GM10847 (cell line): ENCODE data around the gene SRI.

Experiments
- POLR2A ChIP-seq: IDR thresholded peaks from 2 replicates; pipeline ENCODE4 v1.6.1; 2011; ENCODE audit not compliant: insufficient read length; ENCODE audit errors: extremely low read depth

SRI gene

DNA sequence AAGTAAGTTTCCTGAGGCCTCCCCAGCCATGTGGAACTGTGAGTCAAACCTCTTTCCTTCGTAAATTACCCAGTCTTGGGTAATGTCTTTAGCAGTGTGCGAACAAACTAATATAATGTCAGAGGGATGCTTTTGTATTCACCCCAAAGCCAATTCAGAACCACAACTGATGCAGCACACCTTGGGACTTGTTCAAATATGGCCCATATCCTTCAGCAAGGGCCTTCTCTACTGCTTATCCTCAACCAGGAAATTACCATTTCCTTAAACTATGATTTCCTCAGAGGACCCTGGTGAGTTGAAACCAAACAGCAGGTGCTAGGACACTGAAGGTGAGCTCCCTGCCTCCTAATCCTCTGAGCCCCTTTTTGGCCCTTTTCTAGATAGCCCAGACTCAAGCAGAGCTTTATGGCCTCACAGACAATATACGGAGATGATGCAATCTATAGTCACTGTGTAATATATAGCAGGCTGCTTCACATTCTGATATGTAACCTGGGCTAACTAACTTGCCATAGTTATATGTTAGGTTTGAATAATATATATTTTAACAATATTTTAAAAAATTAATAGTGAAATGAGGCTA is 15.2 kb downstream of the SRI start:
- no peak for TF ChIP-seq POLR2A

DNA sequence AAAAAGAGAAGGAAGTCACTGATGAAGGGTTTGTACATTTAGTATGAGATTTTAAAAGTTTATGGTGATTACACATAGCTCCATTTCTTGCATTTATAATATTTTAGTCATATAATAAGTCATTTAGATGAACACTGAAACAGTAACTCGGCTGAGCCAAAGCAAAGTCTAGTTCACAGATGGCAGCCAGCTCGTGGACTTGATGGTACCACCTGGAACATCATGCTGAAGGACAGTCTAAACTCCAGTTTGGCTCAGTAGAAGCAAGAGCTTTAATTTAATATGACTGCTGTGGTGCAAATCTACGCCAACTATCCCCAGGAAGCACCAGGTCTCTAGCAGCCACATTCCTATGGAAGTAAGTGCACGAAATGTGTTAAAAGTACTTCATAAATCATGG is 16.4 kb downstream of the SRI start:
- TF ChIP-seq POLR2A: no peak

DNA sequence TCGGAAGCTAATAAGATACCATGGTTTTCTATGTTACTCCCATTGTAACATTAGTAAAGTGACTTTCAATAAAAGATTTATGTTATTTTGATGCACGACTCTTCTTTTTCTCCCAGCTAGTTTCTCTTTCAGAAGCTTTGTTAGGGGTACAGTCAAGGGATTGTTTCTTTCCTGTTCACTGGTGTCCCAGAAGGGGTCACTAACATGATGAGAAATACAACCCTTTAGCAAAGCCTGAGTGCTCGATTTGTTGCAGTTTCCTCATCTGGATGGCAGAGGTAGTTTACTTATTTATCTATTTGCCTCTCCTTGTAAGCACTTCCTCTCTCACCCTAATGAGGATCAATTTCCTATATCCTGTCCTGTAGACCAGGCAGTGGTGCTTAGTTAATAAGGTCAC is 17.0 kb downstream of the SRI start:
- TF ChIP-seq POLR2A: no peak

DNA sequence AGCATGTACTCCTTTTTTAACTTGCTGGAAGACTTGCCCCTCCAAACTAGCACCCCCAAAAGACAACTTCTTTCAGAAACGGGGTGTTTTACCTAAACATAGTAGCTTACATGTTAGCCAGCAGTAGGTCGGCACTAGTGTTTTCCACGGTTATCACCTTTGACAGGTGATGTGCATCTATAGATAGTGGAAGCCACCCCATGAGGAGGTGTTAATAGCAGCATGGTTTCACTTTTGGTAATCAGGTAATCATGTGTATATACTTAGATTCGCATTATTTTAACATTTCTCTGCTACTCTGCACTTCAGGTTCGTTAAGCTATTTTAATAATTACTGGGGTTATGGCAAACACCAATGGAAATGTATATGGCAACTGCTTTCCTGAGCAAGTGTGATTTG is 17.6 kb downstream of the SRI start:
- no peak for TF ChIP-seq POLR2A

DNA sequence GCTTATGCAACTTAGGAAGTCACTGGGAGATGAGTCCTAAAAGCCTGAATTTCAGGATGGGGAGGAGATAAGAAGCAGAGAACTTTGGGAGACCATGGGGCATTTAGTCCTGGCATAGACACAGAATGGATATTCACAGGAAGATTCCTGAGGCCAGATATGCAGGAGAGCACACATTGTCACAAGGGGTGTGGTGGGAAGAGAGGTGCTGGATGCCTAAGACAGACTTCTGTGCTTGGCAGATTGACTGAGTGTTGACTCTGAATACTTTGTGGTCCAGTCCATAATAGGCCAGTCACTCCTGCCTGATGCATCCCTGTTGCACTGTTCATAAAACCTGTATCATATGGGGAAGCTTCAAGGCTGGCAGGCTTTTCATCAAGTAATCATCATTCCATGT is 18.5 kb downstream of the SRI start:
- TF ChIP-seq POLR2A: no peak

DNA sequence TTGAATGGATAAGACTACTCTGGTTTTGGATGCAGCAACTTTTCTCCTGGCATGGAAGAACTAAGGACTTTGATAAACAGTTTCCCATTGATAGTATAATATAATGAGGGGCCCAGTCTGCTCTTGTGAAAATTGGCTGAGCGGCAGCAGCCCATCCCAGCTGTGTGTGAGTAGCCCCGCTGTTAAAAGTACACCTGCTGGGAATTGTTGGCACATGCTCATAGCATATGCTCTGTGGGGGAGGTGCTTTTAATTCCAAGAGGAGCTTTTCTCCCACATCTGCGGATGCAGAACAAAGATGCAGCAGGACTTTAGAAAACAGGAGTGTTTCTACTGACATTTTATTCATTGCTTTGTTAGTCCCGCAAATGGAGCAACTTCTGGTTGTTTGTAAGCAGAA is 19.0 kb downstream of the SRI start:
- TF ChIP-seq POLR2A: no peak

DNA sequence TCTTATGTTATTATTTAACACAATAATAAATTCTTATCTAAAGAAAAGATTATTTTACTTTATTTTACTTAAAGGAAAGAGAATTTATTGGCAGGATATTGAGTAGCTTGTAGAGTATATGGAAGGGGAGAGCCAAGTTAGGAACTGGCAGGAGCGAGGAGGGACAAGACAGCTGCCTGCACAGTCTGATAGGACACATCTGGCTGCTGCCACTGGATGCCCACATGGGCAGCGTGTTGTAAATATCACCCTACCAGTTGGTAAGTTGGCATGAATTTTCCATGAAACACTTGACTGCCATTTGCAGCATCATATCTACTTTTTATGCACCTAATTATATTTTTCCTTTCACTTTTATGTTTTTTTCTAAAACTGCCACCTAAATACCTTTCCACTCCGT is 19.6 kb downstream of the SRI start:
- TF ChIP-seq POLR2A: no peak

DNA sequence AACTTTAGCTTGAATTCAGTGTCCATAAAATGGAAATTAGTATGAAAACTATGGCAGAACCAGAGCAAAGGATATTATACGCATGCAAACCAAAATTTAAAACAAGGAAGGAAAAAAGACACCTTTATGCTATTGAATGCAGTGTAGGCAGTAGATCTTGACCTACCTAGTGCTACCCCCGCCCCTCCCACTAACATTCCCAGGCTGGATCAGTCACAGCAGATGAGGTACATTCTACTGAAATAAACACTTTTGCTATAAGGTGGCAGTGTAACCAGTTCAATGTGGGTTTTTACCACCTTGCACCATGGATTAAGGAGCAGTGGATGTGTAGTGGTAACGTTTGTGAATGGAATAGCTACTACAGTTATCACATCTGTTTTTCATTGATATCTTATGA is 27.9 kb downstream of the SRI start:
- no peak for TF ChIP-seq POLR2A

DNA sequence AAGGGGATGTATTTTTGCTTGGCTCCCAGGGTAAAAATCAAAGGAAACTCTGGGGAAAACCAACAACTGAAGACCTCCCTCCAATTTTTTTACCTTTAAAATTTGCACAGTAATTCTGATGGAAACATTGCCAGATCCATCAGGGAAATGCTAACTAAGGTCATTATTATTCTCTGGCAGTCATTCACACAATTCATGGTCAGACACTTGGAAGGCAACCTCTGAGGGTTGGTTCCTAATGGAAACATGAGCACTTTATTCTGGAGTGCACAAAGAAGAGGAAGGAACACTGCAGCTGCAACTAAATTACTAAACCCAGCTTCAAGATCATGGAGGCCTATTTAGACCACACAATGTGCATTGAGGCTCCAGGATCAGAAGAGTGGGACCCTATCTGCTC is 34.2 kb downstream of the SRI start:
- no peak for TF ChIP-seq POLR2A

DNA sequence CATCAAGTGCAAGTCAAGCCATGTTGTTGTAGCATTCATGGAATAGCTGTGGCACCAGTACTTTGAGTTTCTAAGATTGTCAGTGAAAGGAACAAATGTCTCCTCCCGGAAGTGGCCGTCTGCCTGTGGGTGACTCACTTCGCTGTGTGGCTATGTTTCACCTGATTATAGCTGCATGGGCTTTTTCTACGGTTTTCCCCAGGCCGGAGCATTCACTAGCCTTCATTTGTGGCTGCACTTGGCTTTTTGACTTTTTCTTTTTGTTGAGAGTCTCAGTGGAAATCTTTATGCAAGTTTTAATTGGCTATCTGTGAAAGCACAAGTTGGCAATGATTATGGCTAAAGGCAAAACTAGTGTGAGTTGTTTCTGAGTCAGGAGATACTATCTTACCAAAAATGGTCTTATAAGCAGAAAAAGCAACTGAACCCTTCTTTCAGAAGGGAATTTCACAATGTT is 35.0 kb downstream of the SRI start:
- no peak for TF ChIP-seq POLR2A

DNA sequence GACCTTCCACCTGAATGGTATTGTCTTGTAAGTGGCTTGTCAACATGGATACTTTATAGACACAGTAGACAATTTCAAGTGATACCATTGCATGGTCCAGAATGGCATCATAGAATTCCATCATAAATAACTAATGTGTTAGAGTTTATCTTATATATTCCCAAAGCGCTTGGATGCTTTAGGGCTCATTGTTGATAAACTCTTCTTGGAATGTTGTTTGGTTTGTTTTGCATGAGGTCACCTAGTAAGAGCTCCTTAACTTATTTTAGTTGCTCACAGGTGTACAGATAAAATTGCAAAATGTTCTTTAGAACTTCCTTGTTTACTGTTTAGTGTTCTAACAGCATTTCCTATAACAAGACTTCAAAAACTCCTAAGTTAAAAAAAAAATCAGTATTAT is 36.8 kb downstream of the SRI start:
- no peak for TF ChIP-seq POLR2A

DNA sequence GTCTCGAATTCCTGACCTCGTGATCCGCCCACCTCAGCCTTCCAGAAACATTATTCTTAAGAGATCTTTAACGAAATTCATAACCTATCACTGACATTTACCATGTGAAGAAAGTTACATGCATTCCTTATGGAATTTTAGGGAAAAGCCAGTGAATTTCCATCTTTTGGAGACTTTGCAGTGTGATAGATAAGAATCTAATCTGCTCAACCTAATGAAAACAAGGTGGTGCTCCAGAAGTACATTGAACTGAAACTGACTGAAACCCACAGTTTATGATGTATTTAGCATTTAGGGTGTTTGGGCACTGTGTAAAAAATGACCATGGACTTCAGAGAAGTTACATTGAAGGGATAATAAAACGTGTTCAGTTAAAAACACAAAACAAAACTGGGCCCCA is 43.6 kb downstream of the SRI start:
- no peak for TF ChIP-seq POLR2A

DNA sequence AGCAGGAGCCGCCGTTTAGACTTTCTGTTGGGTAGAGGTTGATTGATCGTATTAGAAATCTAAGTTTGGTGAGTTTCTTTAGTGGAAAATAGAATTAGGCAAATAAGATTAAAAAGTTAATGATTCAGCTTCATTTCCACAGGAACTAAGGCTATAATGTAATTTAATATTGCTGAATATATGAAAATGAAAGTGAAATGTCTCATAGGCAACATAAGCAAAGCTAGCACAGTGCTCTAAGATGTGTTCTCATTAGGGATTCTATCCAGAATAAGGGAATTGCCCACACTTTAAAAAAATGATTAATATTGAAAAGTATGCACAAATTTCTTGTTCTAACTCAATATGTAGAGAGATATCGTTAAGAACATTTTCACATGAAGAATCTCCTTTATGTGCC is 47.0 kb downstream of the SRI start:
- no peak for TF ChIP-seq POLR2A

DNA sequence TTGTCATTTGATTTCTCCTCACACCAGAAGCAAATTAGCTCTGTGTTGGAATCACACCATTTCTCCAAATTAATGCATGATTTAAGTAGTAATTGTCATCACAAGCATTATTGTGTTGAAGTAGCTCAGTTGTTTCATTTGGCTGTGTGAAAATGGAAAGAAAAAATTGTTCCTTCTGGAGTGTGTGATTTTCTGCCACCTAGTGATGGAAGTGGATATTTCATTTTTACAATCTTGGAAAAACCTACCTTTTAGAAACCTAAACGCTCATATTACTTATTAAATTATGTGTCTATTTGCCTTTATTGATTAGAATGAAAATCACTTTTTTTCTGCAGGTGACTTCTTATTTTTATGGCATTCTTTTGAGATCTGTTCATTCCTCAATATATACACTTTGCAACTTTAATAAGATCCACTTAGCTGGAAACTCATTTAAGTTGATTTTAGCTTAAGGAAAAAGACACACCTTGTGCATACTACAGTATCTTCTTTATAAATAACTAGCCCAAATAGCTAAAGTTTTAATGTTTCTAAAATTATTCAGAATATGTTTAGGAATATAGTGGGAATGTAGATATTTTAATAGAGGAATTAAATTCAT is 50.0 kb downstream of the SRI start:
- TF ChIP-seq POLR2A: no peak

DNA sequence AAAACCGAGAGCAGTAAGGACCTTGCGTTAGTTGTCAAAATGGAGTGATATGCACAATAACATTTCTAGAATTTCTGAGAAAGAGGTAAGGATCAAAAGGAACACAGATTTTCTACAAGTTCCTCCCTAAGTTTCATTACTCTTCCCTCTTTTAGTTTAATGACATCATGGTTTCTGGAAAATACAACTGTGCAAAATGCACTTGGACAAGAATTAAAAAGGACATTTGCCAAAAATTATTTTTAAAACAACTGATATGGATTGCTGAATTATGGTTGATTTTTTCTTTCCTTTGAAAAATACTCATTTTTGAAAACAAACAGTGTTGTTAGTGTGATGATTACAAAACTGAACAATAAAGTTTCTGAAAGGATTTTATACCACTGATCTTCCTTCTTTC is 52.1 kb downstream of the SRI start:
- TF ChIP-seq POLR2A: no peak

DNA sequence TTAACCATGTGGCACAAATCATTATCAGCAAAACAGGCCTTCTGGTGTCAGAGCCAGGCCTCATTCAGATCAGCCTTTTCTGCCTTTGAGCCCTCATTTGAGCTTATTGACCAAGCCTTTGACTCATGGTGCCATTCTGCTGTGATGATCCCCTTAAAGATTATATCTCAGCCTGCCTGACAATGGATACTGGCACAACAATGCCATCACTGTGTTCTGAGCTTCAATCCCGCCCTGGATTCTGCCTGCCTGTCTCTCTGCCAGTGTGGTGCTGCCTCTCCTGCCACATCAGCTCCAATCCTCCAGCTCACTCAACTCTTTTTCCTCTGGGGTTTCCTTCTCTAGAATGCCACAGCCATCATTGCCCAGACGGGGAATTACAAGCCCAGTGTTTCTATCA is 52.6 kb downstream of the SRI start:
- TF ChIP-seq POLR2A: no peak

DNA sequence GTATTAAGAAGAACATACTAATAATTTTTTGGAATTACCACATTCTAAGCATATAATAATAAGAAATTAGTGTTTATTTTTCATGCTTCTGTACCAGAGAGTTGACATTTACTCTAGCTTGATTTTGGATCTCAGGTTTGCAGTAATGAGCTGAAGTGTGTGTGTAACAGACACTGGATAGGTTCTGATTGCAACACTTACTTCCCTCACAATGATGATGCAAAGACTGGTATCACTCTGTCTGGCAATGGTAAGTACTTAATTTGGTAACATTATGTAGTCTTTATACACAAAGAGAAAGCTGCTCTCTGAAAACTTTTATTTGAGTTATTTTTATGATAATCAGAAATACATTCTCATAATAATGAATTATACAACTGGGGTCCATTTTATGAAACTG is 54.1 kb downstream of the SRI start:
- no peak for TF ChIP-seq POLR2A
